Measurements from ENCODE around the gene UEVLD.

The UEVLD gene

GRCh38 chr11:18526130-18526520, 62.4 kb downstream of the UEVLD start:
- DNase-seq (ENCODE audit: low read depth, low spot score), result no peak
- H3K4me3 ChIP-seq (ENCODE audit: low read length), result peak overlapping the region; percentile 96

- H3K4me3 ChIP-seq (ENCODE audit: low read length), result no peak overlapping the region
- no peak for DNase-seq (ENCODE audit: low read depth, low spot score)
These were observed 64.3 kb downstream of the UEVLD start for GRCh38 chr11:18524248-18524647.

- H3K4me3 ChIP-seq (ENCODE audit: low read length), result no peak overlapping the region
- no peak for DNase-seq (ENCODE audit: low read depth, low spot score)
These were observed 65.5 kb downstream of the UEVLD start for GRCh38 chr11:18523084-18523483.

GRCh38 chr11:18522388-18522787, 66.1 kb downstream of the UEVLD start:
- peak; percentile 39 for DNase-seq (ENCODE audit: low read depth, low spot score)
- H3K4me3 ChIP-seq (ENCODE audit: low read length), result no peak overlapping the region

DNA sequence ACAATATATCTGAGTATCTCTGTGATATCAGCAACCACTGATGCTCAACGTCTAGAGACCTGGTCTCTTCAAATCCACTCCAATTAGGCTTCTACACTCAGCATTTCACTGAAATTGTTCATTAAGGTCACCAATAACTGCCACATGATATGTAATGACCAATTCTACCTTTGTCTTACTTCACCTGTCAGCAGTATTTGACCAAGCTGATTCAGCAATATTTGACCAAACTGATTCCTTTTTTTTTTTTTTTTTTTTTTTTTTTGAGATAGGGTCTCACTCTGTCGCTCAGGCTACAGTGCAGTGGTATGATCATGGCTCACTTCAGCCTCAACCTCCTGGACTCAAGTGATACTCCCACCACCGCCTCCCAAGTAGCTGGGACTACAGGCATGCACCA, 67.4 kb downstream of the UEVLD start:
- no peak for DNase-seq (ENCODE audit: low read depth, low spot score)
- no peak overlapping the region for H3K4me3 ChIP-seq (ENCODE audit: low read length)

DNA sequence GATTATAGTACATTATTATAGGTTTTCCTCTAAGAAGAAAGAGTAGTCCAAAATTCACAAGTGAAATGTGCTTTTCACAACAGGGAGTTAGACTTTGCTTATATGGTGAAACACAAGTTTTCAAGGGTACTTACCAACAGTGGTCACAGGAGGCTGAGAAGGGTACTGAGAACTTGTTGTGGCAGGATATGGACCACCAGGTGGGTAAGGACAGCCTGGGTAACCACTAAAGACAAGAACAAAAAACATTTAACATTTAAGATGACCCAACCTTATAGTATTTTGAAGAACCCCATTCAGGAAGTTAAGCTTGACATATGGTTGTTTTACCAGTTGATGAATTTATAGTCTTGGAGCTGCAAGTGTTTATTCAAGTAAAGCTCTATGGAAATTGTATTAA, 86.2 kb downstream of the UEVLD start:
- no peak overlapping the region for H3K4me3 ChIP-seq (ENCODE audit: low read length)
- no peak for DNase-seq (ENCODE audit: low read depth, low spot score)

DNA sequence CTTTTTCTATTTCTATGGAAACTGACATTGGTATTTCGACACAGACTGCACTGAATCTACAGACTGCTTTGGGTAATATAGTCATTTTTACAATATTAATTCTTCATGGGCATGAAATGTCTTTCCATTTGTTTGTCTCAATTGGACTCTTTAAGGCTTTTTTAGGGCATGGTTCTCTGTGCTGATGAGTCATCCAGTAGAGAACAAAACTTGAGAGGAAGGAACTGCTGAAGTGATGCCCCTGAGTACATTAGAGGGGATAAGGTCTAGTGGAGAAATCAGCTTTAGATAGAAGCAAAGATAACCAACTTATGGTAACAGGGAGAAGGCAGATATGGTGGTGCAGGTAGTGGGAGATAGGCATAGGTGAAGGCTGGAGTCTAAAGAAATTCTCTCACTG, 86.9 kb downstream of the UEVLD start:
- no peak overlapping the region for H3K4me3 ChIP-seq (ENCODE audit: low read length)
- no peak for DNase-seq (ENCODE audit: low read depth, low spot score)

DNA sequence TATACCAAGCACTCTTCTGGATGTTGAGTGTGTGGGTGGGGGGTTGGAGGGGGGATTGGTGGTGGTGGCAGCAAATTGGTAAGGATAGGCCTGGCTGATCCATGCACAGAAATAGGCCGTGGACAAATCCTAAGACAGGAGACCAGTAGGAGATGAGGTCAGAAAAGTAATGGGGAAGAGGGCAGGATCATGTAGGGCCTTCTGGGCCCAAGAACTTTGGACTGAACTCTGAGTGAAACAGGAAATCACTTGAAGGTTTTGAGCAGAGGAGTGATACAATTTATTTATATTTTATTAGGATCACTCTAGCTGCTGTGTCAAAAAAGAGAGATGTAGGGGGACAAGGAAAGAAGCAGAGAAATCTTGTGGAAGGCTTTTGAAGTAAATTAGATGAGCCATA, 90.5 kb downstream of the UEVLD start:
- no peak overlapping the region for H3K4me3 ChIP-seq (ENCODE audit: low read length)
- DNase-seq (ENCODE audit: low read depth, low spot score), result no peak

GRCh38 chr11:18495703-18496102, 92.8 kb downstream of the UEVLD start:
- DNase-seq (ENCODE audit: low read depth, low spot score), result no peak
- no peak overlapping the region for H3K4me3 ChIP-seq (ENCODE audit: low read length)

DNA sequence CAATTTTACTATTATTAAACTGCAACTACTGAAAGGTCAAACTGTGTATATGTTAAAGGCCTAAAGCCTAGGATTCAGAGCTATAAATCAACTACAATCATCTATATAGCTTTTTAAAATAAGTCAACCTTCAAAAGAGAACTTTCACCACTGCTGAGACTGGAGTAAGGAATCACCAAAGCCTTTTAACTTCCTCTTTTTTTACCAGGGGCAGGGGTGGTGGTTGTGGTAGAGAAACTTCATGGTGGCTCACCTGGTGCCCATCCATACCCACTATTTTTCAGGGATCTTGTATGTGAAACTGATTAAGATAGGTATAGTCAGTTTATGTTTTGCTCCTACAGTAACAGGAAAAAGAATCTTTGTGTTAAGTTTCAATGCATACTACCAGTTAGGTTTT, 93.3 kb downstream of the UEVLD start:
- DNase-seq (ENCODE audit: low read depth, low spot score), result no peak
- no peak overlapping the region for H3K4me3 ChIP-seq (ENCODE audit: low read length)

- no peak overlapping the region for H3K4me3 ChIP-seq (ENCODE audit: low read length)
- no peak for DNase-seq (ENCODE audit: low read depth, low spot score)
These were observed 95.2 kb downstream of the UEVLD start for GRCh38 chr11:18493310-18493709.

- DNase-seq (ENCODE audit: low read depth, low spot score), result no peak
- no peak overlapping the region for H3K4me3 ChIP-seq (ENCODE audit: low read length)
These were observed 95.6 kb downstream of the UEVLD start for GRCh38 chr11:18492888-18493287.

- DNase-seq (ENCODE audit: low read depth, low spot score), result no peak
- no peak overlapping the region for H3K4me3 ChIP-seq (ENCODE audit: low read length)
These were observed 96.6 kb downstream of the UEVLD start for GRCh38 chr11:18491924-18492323.

DNA sequence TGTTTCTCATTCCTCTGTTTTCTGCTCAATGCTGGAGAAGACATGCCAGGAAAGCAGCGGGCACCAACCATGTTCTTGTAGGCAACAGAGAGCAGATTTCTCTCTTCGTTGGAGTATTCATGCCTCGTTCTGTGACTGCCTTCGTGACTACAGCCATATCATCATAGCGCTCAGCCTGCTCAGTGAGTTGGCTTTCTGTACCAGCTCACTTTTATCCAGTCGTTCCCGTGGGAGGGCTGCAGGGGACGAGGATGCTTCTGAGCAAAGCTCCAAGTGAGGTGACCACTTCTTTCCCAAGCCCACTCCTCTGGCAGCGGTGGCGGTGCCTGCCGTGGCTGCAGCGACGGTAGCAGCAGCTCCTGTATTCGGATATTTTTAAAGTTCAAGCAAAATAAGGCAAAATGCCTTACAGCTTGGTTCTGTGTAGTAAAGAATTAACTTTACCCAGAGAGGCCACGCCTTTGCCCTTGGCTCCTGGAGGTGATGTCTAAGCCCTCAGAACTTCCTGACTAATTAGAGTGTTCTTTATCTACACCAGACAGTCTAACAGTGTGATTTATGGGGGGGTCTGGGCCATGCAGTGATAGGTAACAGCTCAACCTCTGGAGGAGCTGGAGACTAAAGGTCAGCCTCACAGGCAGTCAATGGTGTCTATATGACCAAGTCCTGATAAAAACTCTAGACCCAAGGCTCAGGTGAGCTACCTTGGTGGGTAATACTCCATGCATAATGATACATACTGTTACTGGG, 97.6 kb downstream of the UEVLD start:
- DNase-seq (ENCODE audit: low read depth, low spot score), result no peak
- no peak overlapping the region for H3K4me3 ChIP-seq (ENCODE audit: low read length)

DNA sequence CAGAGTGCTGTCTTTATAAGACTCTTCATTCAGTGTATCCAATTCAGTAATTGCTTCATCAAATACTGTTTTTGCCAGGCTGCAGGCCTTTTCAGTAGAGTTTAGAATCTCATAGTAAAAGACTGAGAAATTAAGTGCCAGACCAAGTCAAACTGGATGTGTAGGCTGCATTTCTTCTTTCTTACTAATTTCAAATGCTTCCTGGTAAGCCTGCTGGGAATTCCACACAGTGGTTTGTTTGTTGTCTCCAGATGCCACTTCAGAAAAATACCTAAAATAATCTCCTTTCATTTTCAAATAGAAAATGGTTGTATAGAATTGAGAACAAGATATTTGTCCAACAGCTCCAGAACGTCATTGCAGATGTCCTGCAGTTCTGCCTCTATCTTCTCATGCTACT, 98.2 kb downstream of the UEVLD start:
- no peak overlapping the region for H3K4me3 ChIP-seq (ENCODE audit: low read length)
- no peak for DNase-seq (ENCODE audit: low read depth, low spot score)

DNA sequence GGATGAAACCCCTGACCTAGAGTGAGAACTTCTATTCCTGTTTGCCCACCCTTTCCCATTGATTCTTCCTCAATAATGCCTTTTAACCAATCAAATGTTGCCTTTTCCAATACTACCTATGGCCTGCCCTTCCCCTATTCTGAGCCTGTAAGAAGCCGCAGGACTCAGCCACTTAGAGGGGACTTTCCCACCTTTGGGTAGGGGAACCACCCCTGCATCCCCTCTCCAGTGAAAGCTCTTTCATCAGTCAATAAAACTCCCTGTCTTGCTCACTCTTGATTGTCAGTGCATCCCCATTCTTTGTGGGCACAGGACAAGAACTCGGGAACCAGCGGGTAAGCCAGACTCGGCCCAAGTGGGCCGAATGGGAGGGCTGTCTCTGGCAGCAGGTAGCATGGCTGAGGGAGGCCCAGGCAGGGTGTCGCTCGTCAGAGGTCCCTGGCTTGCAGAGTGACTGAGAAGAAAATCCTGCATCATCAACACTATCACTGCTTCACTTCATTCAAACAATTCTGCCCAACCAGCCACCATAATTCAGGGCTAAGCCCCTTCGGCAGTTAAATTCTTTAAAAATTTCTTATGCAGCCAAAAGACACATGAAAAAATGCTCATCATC, 102.5 kb downstream of the UEVLD start:
- no peak overlapping the region for H3K4me3 ChIP-seq (ENCODE audit: low read length)
- no peak for DNase-seq (ENCODE audit: low read depth, low spot score)

Measured in Jurkat, Clone E6-1 (cell line).